PFSK-1 (cell line): ENCODE results near the gene INPP5A.

Experiments
- FOXP2 ChIP-seq: optimal IDR thresholded peaks from 2 replicates; pipeline ENCODE3; 2011; ENCODE audit warnings: borderline replicate concordance, control low read depth, inconsistent platforms; ENCODE audit not compliant: insufficient read depth; ENCODE audit errors: extremely low read length, extremely low read depth
- POLR2AphosphoS5 ChIP-seq: IDR thresholded peaks from 2 replicates; pipeline ENCODE4 v1.6.1; 2012; ENCODE audit warnings: low read depth, mild to moderate bottlenecking, control low read depth, low read length, moderate library complexity
- SIN3A ChIP-seq: IDR thresholded peaks from 2 replicates; pipeline ENCODE4 v1.6.1; 2012; ENCODE audit warnings: mild to moderate bottlenecking, low read length, moderate library complexity, borderline replicate concordance; ENCODE audit not compliant: insufficient read depth
- TAF1 ChIP-seq: IDR thresholded peaks from 2 replicates; pipeline ENCODE4 v1.6.1; 2012; ENCODE audit warnings: low read length, control low read depth, borderline replicate concordance; ENCODE audit not compliant: insufficient read depth
- TF ChIP-seq, protein P1 (sequence below), 2 experiments: IDR thresholded peaks; 2 replicates each; pipeline versions ENCODE4 v1.6.1 to v1.8.0; 2011 to 2012; ENCODE audit warnings: low read depth in 2 of 2, low read length in 2 of 2, control low read depth in 1 of 2, inconsistent platforms in 1 of 2, mild to moderate bottlenecking in 1 of 2, moderate library complexity in 1 of 2; ENCODE audit not compliant: insufficient read depth in 1 of 2

The INPP5A gene

DNA sequence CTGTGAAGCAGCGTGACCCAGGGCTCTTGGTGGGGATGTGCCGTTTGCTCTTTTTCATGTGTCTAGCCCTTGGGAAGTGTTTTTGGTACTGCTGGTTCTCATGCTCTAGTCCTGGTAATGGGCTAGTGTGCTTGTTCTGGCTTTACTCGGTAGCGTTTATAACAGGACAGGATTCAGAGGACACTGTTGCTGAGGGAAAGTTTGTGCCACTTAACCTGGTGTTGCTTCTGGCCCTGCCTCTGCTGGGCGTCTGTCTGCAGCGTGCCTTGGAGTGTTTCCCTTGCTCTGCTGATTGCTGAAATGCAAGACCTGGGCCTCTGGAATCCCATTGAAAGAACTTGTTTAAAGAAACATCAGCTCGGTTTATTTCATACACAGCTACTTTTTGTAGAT is 35.0 kb downstream of the INPP5A start:
- TF ChIP-seq FOXP2: no peak
- no peak for TF ChIP-seq TAF1
- no peak for TF ChIP-seq POLR2AphosphoS5
- TF ChIP-seq, protein P1, sequence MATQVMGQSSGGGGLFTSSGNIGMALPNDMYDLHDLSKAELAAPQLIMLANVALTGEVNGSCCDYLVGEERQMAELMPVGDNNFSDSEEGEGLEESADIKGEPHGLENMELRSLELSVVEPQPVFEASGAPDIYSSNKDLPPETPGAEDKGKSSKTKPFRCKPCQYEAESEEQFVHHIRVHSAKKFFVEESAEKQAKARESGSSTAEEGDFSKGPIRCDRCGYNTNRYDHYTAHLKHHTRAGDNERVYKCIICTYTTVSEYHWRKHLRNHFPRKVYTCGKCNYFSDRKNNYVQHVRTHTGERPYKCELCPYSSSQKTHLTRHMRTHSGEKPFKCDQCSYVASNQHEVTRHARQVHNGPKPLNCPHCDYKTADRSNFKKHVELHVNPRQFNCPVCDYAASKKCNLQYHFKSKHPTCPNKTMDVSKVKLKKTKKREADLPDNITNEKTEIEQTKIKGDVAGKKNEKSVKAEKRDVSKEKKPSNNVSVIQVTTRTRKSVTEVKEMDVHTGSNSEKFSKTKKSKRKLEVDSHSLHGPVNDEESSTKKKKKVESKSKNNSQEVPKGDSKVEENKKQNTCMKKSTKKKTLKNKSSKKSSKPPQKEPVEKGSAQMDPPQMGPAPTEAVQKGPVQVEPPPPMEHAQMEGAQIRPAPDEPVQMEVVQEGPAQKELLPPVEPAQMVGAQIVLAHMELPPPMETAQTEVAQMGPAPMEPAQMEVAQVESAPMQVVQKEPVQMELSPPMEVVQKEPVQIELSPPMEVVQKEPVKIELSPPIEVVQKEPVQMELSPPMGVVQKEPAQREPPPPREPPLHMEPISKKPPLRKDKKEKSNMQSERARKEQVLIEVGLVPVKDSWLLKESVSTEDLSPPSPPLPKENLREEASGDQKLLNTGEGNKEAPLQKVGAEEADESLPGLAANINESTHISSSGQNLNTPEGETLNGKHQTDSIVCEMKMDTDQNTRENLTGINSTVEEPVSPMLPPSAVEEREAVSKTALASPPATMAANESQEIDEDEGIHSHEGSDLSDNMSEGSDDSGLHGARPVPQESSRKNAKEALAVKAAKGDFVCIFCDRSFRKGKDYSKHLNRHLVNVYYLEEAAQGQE (IDR thresholded peaks at IDR 0.05; ENCODE audit: insufficient read depth in 1 of 2, low read depth in 2 of 2, low read length in 2 of 2): no peak
- no peak for TF ChIP-seq SIN3A

DNA sequence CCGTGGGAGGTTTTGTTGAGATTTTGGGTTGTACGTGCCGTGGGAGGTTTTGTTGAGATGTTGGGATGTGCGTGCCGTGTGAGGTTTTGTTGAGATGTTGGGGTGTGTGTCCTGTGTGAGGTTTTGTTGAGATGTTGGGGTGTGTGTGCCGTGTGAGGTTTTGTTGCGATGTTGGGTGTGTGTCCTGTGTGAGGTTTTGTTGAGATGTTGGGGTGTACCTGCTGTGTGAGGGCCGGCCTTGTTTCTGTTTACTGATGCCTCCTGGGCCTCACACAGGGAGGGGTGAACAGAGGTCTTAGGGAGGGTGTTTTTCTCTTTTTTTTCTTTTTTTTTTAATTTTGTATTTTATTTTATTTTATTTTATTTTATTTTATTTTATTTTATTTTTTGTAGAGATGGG is 36.7 kb downstream of the INPP5A start:
- no peak for TF ChIP-seq FOXP2
- TF ChIP-seq, protein P1 (IDR thresholded peaks at IDR 0.05; ENCODE audit: insufficient read depth in 1 of 2, low read depth in 2 of 2, low read length in 2 of 2): no peak
- no peak for TF ChIP-seq SIN3A
- TF ChIP-seq POLR2AphosphoS5: no peak
- TF ChIP-seq TAF1: no peak

DNA sequence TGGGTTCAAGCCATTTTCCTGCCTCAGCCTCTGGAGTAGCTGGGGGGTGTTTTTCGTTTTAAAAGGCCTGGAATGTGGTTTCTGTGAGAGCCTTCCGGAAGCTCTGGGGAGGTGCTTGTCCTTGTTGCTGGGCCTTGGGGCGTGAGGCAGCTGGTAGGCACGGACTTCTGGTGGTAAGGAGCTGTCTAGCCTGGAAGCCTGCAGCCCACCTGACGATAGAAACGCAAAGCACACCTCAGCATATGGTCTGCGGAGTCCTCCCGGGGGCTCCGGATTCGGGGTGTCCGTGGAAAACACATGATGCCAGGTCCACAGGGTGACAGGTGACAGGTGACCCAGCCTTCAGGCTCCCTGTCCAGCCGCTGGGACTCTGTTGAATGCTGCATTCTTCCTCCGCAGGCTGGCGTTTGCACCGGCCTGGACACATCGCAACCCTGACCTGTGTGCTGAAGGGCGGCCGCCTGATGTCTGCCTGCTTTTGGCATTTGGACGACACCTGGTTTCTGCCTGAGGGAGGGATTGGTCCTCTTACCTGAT is 37.3 kb downstream of the INPP5A start:
- TF ChIP-seq, protein P1 (IDR thresholded peaks at IDR 0.05; ENCODE audit: insufficient read depth in 1 of 2, low read depth in 2 of 2, low read length in 2 of 2): no peak
- TF ChIP-seq SIN3A: no peak
- no peak for TF ChIP-seq FOXP2
- TF ChIP-seq TAF1: no peak
- no peak for TF ChIP-seq POLR2AphosphoS5

DNA sequence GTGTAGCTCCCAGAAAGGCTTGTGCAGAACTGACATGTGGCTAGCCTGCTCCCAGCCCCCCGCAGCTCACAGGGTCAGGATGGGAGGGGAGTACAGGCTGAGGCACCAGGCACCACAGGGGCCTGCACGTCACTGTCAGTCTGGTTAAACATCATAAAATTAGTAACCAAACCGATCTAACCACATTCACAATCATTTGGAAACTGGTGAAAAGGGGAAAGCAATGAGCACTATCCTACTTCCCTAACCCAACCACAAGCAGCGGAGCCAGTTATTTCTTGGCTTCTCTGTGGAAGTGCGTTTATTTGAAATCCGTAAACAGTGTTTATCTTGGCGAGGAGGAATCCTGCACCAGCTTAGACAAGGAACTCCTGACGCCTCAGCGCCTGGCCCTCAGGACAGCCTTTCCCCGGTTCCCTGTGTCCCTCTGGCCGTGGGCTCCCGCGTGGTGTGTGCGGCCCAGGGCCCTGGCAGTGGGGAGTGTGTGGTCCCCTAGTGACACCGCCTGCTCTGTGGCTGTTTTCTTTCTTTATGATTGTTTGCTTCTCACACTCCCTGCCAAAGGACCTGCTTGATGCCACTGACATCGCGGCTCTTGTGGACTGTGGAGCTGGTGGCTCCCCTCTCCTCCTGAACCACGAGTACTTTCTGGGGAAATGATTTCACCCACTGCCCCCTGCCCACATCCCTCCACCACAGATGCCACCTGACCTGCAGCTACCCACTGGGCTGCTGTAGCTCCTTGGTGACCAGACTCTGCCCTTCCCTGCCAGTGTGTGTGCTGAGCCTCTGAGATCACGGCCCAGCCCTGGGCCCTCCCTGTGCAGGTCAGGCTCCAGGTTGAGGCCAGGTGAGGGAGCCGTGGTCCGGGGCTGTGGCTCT is 38.0 kb downstream of the INPP5A start:
- TF ChIP-seq POLR2AphosphoS5 (no peak), FOXP2 (no peak), SIN3A (no peak), TAF1 (no peak)
- TF ChIP-seq, protein P1 (IDR thresholded peaks at IDR 0.05; ENCODE audit: insufficient read depth in 1 of 2, low read depth in 2 of 2, low read length in 2 of 2): no peak
